ENCODE data around the gene MBTPS1.

MBTPS1 gene

GRCh38 chr16:84095466-84095865 lies 21.3 kb downstream of the MBTPS1 start:
- no peak for DNase-seq

GRCh38 chr16:84093879-84094270 lies 22.9 kb downstream of the MBTPS1 start:
- DNase-seq: no peak

GRCh38 chr16:84093120-84093878 lies 23.4 kb downstream of the MBTPS1 start:
- DNase-seq: no peak

- no peak for DNase-seq
These were observed 25.3 kb downstream of the MBTPS1 start for GRCh38 chr16:84091460-84091859.

GRCh38 chr16:84090211-84090610 lies 26.5 kb downstream of the MBTPS1 start:
- no peak for DNase-seq

- peak; percentile 47 for DNase-seq
These were observed 27.9 kb downstream of the MBTPS1 start for GRCh38 chr16:84088695-84089395.

GRCh38 chr16:84087466-84088151 lies 29.1 kb downstream of the MBTPS1 start:
- DNase-seq: no peak

GRCh38 chr16:84087001-84087400 lies 29.7 kb downstream of the MBTPS1 start:
- no peak for DNase-seq

- DNase-seq: no peak
These were observed 30.4 kb downstream of the MBTPS1 start for GRCh38 chr16:84086341-84086740.

GRCh38 chr16:84085773-84086172 lies 31.0 kb downstream of the MBTPS1 start:
- DNase-seq: no peak

GRCh38 chr16:84085271-84085667 lies 31.5 kb downstream of the MBTPS1 start:
- DNase-seq: no peak

GRCh38 chr16:84084570-84085270 lies 32.0 kb downstream of the MBTPS1 start:
- peak; percentile 75 for DNase-seq

- DNase-seq: no peak
These were observed 33.7 kb downstream of the MBTPS1 start for GRCh38 chr16:84082835-84083569.

- no peak for DNase-seq
These were observed 34.6 kb downstream of the MBTPS1 start for GRCh38 chr16:84082110-84082509.

GRCh38 chr16:84081446-84081989 lies 35.2 kb downstream of the MBTPS1 start:
- no peak for DNase-seq

- no peak for DNase-seq
These were observed 35.9 kb downstream of the MBTPS1 start for GRCh38 chr16:84080813-84081212.

GRCh38 chr16:84080378-84080777 lies 36.4 kb downstream of the MBTPS1 start:
- DNase-seq: no peak

- no peak for DNase-seq
These were observed 37.1 kb downstream of the MBTPS1 start for GRCh38 chr16:84079664-84080063.

GRCh38 chr16:84075376-84075775 lies 41.4 kb downstream of the MBTPS1 start:
- no peak for DNase-seq

- no peak for DNase-seq
These were observed 42.0 kb downstream of the MBTPS1 start for GRCh38 chr16:84074721-84075120.

- DNase-seq: no peak
These were observed 44.7 kb downstream of the MBTPS1 start for GRCh38 chr16:84072014-84072413.

GRCh38 chr16:84071121-84071520 lies 45.6 kb downstream of the MBTPS1 start:
- no peak for DNase-seq

Measured in CD4-positive, alpha-beta T cell treated with Interleukin-6 for 4 hours (primary cell).